GM12878 (cell line): Measurements from ENCODE around the gene CGGBP1. TPM values are rescaled to one million over a fixed set of nuclear protein-coding genes. Genes with fewer than 3 reads are reported as not detected.

Source experiments
- ATAC-seq: fragments of 200-7000 bp; cut with Tn5 transposase; 3 replicates; pipeline ENCODE4 v1.9.1; 2020; ENCODE audit warnings: mild to moderate bottlenecking, moderate library complexity
- BruUV-seq: library from RNA; stranded (reverse); fragments of 400-500 nt; replicated peaks from 2 replicates; lab custom pipeline; 2021; lab: Mats Ljungman, UMichigan
- CTCF ChIA-PET: fragments of 300-600 bp; sonication (Branson Sonifier 250); formaldehyde crosslinking; extraction: SDS; loops from one replicate; lab custom pipeline; 2021; ENCODE audit warnings: inconsistent platforms; lab: Yijun Ruan, JAX
- POLR2A ChIA-PET: fragments of 350-600 bp; formaldehyde crosslinking; extraction: SDS; loops from one replicate; lab custom pipeline; 2021; ENCODE audit warnings: inconsistent platforms; lab: Charles Lee
- RAD21 ChIA-PET: fragments of 300-600 bp; sonication (Branson Sonifier 250); formaldehyde crosslinking; loops from one replicate; lab custom pipeline; 2023; ENCODE audit warnings: antibody characterized with exemption; ENCODE audit not compliant: unreplicated experiment; lab: Charles Lee
- SMC1A ChIA-PET: fragments of 300-600 bp; sonication (Branson Sonifier 250); formaldehyde crosslinking; loops from one replicate; lab custom pipeline; 2023; ENCODE audit not compliant: unreplicated experiment, uncharacterized antibody; lab: Charles Lee
- DNase-seq: peaks from one replicate; pipeline ENCODE4 v3.0.0-alpha.2; 2011; ENCODE audit warnings: low read depth, low spot score
- FAIRE-seq: peaks from 3 replicates; lab custom pipeline; 2011; peaks lifted over from hg19 to GRCh38; lab: Jason Lieb, UNC
- H2AFZ ChIP-seq: 2 replicates; pipeline ENCODE4 v1.6.0; 2011; ENCODE audit warnings: low read depth, low read length, control low read depth; ENCODE audit not compliant: control insufficient read depth
- H3K27ac ChIP-seq: 2 replicates; pipeline ENCODE4 v1.5.1; 2011; ENCODE audit warnings: control low read depth; ENCODE audit not compliant: control insufficient read depth, insufficient read depth
- H3K27me3 ChIP-seq, 2 experiments: replicated peaks in 1 of 2; 2 replicates each; pipeline versions ENCODE4 v1.6.0 to v1.6.1; 2011; ENCODE audit warnings: low read length in 1 of 2; ENCODE audit not compliant: control insufficient read depth in 2 of 2, insufficient read depth in 2 of 2
- H3K36me3 ChIP-seq, 2 experiments: 2 replicates each; pipeline ENCODE4 v1.5.1; 2011; ENCODE audit warnings: low read length in 1 of 2; ENCODE audit not compliant: control insufficient read depth in 2 of 2, insufficient read depth in 2 of 2
- H3K4me1 ChIP-seq: 2 replicates; pipeline ENCODE4 v1.6.1; 2011; ENCODE audit warnings: mild to moderate bottlenecking, low read length, moderate library complexity, mixed read lengths; ENCODE audit not compliant: control insufficient read depth, insufficient read depth
- H3K4me2 ChIP-seq: 2 replicates; pipeline ENCODE4 v1.6.0; 2011; ENCODE audit warnings: control low read depth; ENCODE audit not compliant: control insufficient read depth, insufficient read depth
- H3K4me3 ChIP-seq: fragments of 200-600 bp; sonication (generic); 2 replicates; pipeline ENCODE4 v1.5.1; 2016
- H3K79me2 ChIP-seq: 2 replicates; pipeline ENCODE4 v1.6.0; 2011; ENCODE audit warnings: low read length; ENCODE audit not compliant: control insufficient read depth, insufficient read depth
- H3K9ac ChIP-seq: 2 replicates; pipeline ENCODE4 v1.8.0; 2011; ENCODE audit warnings: low read length, control low read depth, mixed read lengths; ENCODE audit not compliant: control insufficient read depth, insufficient read depth
- H3K9me3 ChIP-seq: replicated peaks from 3 replicates; pipeline ENCODE4 v1.5.1; 2011; ENCODE audit warnings: mild to moderate bottlenecking, low read length; ENCODE audit not compliant: control insufficient read depth, insufficient read depth
- H4K20me1 ChIP-seq: 2 replicates; pipeline ENCODE4 v1.6.0; 2011; ENCODE audit not compliant: control insufficient read depth, insufficient read depth
- CBX3 ChIP-seq: fragments of 200-600 bp; sonication (generic); IDR thresholded peaks from 2 replicates; pipeline ENCODE4 v1.6.1; 2016; ENCODE audit warnings: low read depth, borderline replicate concordance
- CEBPB ChIP-seq, 2 experiments: fragments of 150-350 bp in 1 of 2; IDR thresholded peaks; 2 replicates each; pipeline ENCODE4 v1.6.1; 2012 to 2014; ENCODE audit warnings: low read depth in 2 of 2, low read length in 2 of 2, borderline replicate concordance in 1 of 2, inconsistent platforms in 1 of 2
- GABPA ChIP-seq: IDR thresholded peaks from 2 replicates; pipeline ENCODE4 v1.6.1; 2014; ENCODE audit warnings: antibody characterized with exemption, low read depth, mild to moderate bottlenecking, inconsistent platforms
- HSF1 ChIP-seq: fragments of 150-350 bp; IDR thresholded peaks from 2 replicates; pipeline ENCODE4 v1.6.1; 2014; ENCODE audit warnings: mild to moderate bottlenecking, low read depth, low read length
- IKZF2 ChIP-seq, 2 experiments: fragments of 450-650 bp; IDR thresholded peaks; 2 replicates each; pipeline ENCODE4 v1.6.1; 2017; ENCODE audit warnings: mild to moderate bottlenecking in 2 of 2, moderate library complexity in 2 of 2
- JUNB ChIP-seq: IDR thresholded peaks from 2 replicates; pipeline ENCODE4 v1.6.1; 2016; ENCODE audit warnings: antibody characterized with exemption, mild to moderate bottlenecking
- KDM1A ChIP-seq: fragments of 200-600 bp; sonication (generic); IDR thresholded peaks from 2 replicates; pipeline ENCODE4 v1.6.1; 2016; ENCODE audit warnings: borderline replicate concordance
- MEF2A ChIP-seq: IDR thresholded peaks from 2 replicates; pipeline ENCODE4 v1.6.1; 2011; ENCODE audit warnings: low read depth, mild to moderate bottlenecking, low read length, moderate library complexity; ENCODE audit not compliant: insufficient read depth
- MYC ChIP-seq: IDR thresholded peaks from 2 replicates; pipeline ENCODE4 v1.6.1; 2011; ENCODE audit warnings: mild to moderate bottlenecking, low read length, moderate library complexity, inconsistent platforms; ENCODE audit not compliant: insufficient read depth, insufficient replicate concordance, insufficient read length, severe bottlenecking
- RELA ChIP-seq: fragments of 450-650 bp; IDR thresholded peaks from 2 replicates; pipeline ENCODE4 v1.8.0; 2014; ENCODE audit warnings: borderline replicate concordance; ENCODE audit not compliant: partially characterized antibody
- RFX5 ChIP-seq: IDR thresholded peaks from 2 replicates; pipeline ENCODE4 v1.6.1; 2011; ENCODE audit warnings: low read depth, low read length, improper control_type of control experiment
- SREBF1 ChIP-seq: IDR thresholded peaks from 2 replicates; pipeline ENCODE4 v1.6.1; 2012; ENCODE audit warnings: mild to moderate bottlenecking, low read length
- TCF7 ChIP-seq: IDR thresholded peaks from 2 replicates; pipeline ENCODE4 v1.6.1; 2014; ENCODE audit warnings: antibody characterized with exemption, borderline replicate concordance
- ZSCAN29 ChIP-seq: fragments of 450-650 bp; IDR thresholded peaks from 2 replicates; pipeline ENCODE4 v1.6.1; 2017; ENCODE audit warnings: mild to moderate bottlenecking, moderate library complexity
- ZZZ3 ChIP-seq: IDR thresholded peaks from 2 replicates; pipeline ENCODE4 v1.6.1; 2011; ENCODE audit warnings: low read depth; ENCODE audit not compliant: control insufficient read depth, insufficient read length
- WGBS: methylation state at CpG from one replicate; pipeline ENCODE4 v1.1.6; 2016; ENCODE audit warnings: low lambda C conversion rate; ENCODE audit not compliant: insufficient replicate concordance, insufficient coverage; ENCODE audit errors: missing lambda C conversion rate; 5-methylcytosine and 5-hydroxymethylcytosine counted together
- in situ Hi-C: fragments of 300-500 bp; cut with MboI; formaldehyde crosslinking; loops from 9 replicates; pipeline ENCODE4 v1.14.3; 2018; ENCODE audit warnings: mixed read lengths
- intact Hi-C: fragments of 100-400 bp; cut with micrococcal nuclease; formaldehyde crosslinking; loops from one replicate; pipeline ENCODE4 v1.14.2; 2022; ENCODE audit not compliant: unreplicated experiment
- polyA plus RNA-seq, 11 experiments: library from polyadenylated mRNA; depleted of rRNA in 4 of 11; unstranded in 6 of 11; stranded (reverse) in 5 of 11; fragments of >200 nt; fragmentation: Nextera tagmentation in 4 of 11; fragmentation: Illumina TruSeq in 1 of 11; extraction: Ambion mirVana in 4 of 11; extraction: Trizol in 1 of 11; gene quantifications; 1 replicate in 1 of 11; 2 replicates in 10 of 11; pipeline versions ENCODE4 v1.2.1 to v1.2.3, GENCODE V29; 2011 to 2016; ENCODE audit warnings: inconsistent platforms in 2 of 11, missing spikeins in 2 of 11, low read depth in 1 of 11
- total RNA-seq, 4 experiments: library from RNA; depleted of rRNA in 3 of 4; stranded (reverse); fragments of >200 nt in 3 of 4; fragmentation: Illumina TruSeq in 1 of 4; extraction: Trizol in 1 of 4; gene quantifications; 2 replicates each; pipeline versions ENCODE4 v1.2.1 to v1.2.3, GENCODE V29; 2013 to 2021
- TF ChIP-seq, protein P1 (sequence below): IDR thresholded peaks from 2 replicates; pipeline ENCODE4 v1.6.1; 2012; ENCODE audit warnings: low read depth, low read length, improper control_type of control experiment

CGGBP1 gene
- total and polyA plus RNA-seq, 10 of the 15 experiments (the other 5 are each of a cell fraction or from before 2014, with no cell fraction given): 27.8 to 75.8 (median 50.4) TPM

DNA sequence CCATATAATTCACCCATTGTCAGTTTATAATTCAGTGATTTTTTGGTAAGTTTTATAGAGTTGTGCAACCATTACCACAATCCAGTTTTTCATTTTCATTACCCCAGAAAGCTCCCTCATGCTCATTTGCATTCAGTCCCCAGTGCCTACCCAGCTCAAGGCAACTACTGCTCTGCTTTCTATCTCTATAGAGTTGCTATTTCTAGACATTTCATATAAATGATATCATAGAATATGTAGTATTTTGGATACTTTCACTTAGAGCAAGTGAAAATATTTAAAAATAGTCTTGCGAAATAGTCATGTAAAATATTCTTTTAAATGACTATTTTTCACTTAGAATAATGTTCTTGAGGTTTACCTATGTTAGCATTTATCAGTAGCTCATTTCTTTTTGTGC, 42.3 kb upstream of the CGGBP1 start:
- Histone ChIP-seq H3K4me1 (no peaks in the 10 kb centered on the region), H3K27me3 (no peaks in the 10 kb centered on the region), H3K9me3 (no peaks in the 10 kb centered on the region; the same call in 1 of the 3 replicates), H3K27ac (no peak overlapping the region), H3K36me3 (peaks cover 0 to 3% of the 10 kb centered on the region in 2 experiments; a peak in 1 of 4 replicates), H3K9ac (no peak overlapping the region), H3K4me3 (no peak overlapping the region), H4K20me1 (no peaks in the 10 kb centered on the region), H3K4me2 (no peak overlapping the region), H2AFZ (no peak overlapping the region), H3K79me2 (peaks cover 2% of the 10 kb centered on the region; the same call in 1 of the 2 replicates)
- ChIA-PET CTCF (interaction anchor here (1.4 kb wide), 1 partner anchor 12 kb away, joined by 19 read pairs; no protein-coding TSS in a partner anchor), SMC1A (interaction anchor here (0.7 to 1.1 kb wide), 6 partner anchors 9 to 71 kb away, joined by 3 to 4 read pairs (median 3); no protein-coding TSS in a partner anchor), RAD21 (interaction anchor here (1.1 kb wide), 1 partner anchor 12 kb away, joined by 4 read pairs; no protein-coding TSS in a partner anchor), POLR2A (no interaction called here)
- ATAC-seq (peak; percentile 74), DNase-seq (no peak), FAIRE-seq (no peak)
- in situ Hi-C loops: no loop called here
- no TSS peak for BruUV-seq
- 0 out of 2 replicates have a peak, but pooled peaks have one; percentile 12 for TF ChIP-seq MEF2A
- no peak for TF ChIP-seq KDM1A
- no peak for TF ChIP-seq MYC
- TF ChIP-seq RELA: no peak
- WGBS: 100% methylated on average over 1 of the region's 1 CpG
- intact Hi-C loops: no loop called here

DNA sequence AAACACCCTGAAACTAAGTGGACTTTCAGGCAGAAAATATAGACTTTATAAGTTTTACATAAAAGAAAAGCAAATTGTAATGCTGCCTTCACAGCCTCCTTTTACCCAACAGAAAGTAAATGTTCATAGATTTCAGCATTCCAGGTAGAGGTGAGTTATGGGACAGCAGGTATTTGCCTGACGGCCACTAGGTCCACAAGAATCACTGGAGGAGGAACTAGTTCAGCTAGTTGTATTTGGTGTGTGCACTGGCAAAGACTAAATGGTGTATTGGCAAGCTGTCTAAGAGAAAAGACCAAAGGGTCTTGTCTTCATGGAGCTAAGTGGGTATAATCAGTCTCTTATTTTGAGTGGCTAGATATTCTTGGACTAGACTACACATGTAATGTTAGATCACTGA, 34.5 kb upstream of the CGGBP1 start:
- H3K27ac ChIP-seq: no peak overlapping the region
- intact Hi-C loops: no loop called here
- H3K79me2 ChIP-seq: no peaks in the 10 kb centered on the region; the same call in none of the 2 replicates
- no peak for DNase-seq
- ChIA-PET RAD21 (interaction anchor here (0.9 kb wide), 1 partner anchor 61 kb away, joined by 3 read pairs; no protein-coding TSS in a partner anchor), CTCF (interaction anchor here (1.7 kb wide), 1 partner anchor 20 kb away, joined by 6 read pairs; no protein-coding TSS in a partner anchor), SMC1A (no interaction called here), POLR2A (no interaction called here)
- no peak overlapping the region for H3K9ac ChIP-seq
- no peaks in the 10 kb centered on the region for H4K20me1 ChIP-seq
- no peaks in the 10 kb centered on the region for H3K4me1 ChIP-seq
- no peak overlapping the region for H3K4me3 ChIP-seq
- H3K36me3 ChIP-seq: peaks cover 0 to 12% of the 10 kb centered on the region in 2 experiments; a peak in 3 of 4 replicates
- H2AFZ ChIP-seq: no peak overlapping the region
- peaks cover 9% of the 10 kb centered on the region; the same call in 1 of the 3 replicates for H3K9me3 ChIP-seq
- H3K27me3 ChIP-seq: no peaks in the 10 kb centered on the region
- FAIRE-seq: no peak
- in situ Hi-C loops: no loop called here
- no peak for ATAC-seq
- no peak overlapping the region for H3K4me2 ChIP-seq
- 100% methylated on average over 1 of the region's 1 CpG for whole genome bisulfite sequencing
- BruUV-seq: no TSS peak
- TF ChIP-seq CEBPB (IDR thresholded peaks at IDR 0.05; ENCODE audit: borderline replicate concordance in 1 of 2, low read depth in 2 of 2, low read length in 2 of 2) (no peak), RFX5 (no peak), HSF1 (no peak), CBX3 (no peak), TCF7 (no peak), ZSCAN29 (no peak), GABPA (no peak), SREBF1 (no peak), ZZZ3 (no peak), IKZF2 (IDR thresholded peaks at IDR 0.05) (no peak), JUNB (no peak)
- TF ChIP-seq, protein P1, sequence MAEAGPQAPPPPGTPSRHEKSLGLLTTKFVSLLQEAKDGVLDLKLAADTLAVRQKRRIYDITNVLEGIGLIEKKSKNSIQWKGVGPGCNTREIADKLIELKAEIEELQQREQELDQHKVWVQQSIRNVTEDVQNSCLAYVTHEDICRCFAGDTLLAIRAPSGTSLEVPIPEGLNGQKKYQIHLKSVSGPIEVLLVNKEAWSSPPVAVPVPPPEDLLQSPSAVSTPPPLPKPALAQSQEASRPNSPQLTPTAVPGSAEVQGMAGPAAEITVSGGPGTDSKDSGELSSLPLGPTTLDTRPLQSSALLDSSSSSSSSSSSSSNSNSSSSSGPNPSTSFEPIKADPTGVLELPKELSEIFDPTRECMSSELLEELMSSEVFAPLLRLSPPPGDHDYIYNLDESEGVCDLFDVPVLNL: no peak
